Neural cell (in vitro differentiated cells): ENCODE results near the gene BMP2K. TPM values are rescaled to one million over a fixed set of nuclear protein-coding genes. Genes with fewer than 3 reads are reported as not detected.

Source experiments
- H2AFZ ChIP-seq: fragments of 200-600, 300-800 bp; sonication (generic), shearing (Covaris generic); 2 replicates; pipeline ENCODE4 v1.6.0; 2014; ENCODE audit warnings: low read depth, mild to moderate bottlenecking, antibody characterized with exemption, low read length, moderate library complexity
- H3F3A ChIP-seq: fragments of 200-600 bp; shearing (Covaris generic); 2 replicates; pipeline ENCODE4 v1.6.1; 2016; ENCODE audit warnings: mild to moderate bottlenecking, moderate library complexity, mixed read lengths, antibody characterized with exemption, low read length; ENCODE audit not compliant: insufficient read depth, poor library complexity, severe bottlenecking
- H3K27ac ChIP-seq: fragments of 200-600, 300-800 bp; sonication (generic), shearing (Covaris generic); 2 replicates; pipeline ENCODE4 v1.5.1; 2014; ENCODE audit warnings: mild to moderate bottlenecking, low read length, moderate library complexity
- H3K27me3 ChIP-seq: fragments of 300-800, 200-600 bp; sonication (generic), shearing (Covaris generic); 2 replicates; pipeline ENCODE4 v1.6.0; 2014; ENCODE audit warnings: mild to moderate bottlenecking, low read depth, low read length, moderate library complexity; ENCODE audit not compliant: insufficient read depth
- H3K36me3 ChIP-seq: fragments of 300-800, 200-600 bp; sonication (generic), shearing (Covaris generic); 2 replicates; pipeline ENCODE4 v1.5.1; 2014; ENCODE audit warnings: mild to moderate bottlenecking, antibody characterized with exemption, low read length, moderate library complexity; ENCODE audit not compliant: insufficient read depth
- H3K4me2 ChIP-seq: fragments of 300-800, 200-600 bp; sonication (generic), shearing (Covaris generic); 2 replicates; pipeline ENCODE4 v1.6.0; 2014; ENCODE audit warnings: mild to moderate bottlenecking, low read length
- H3K4me3 ChIP-seq: fragments of 300-800, 200-600 bp; sonication (generic), shearing (Covaris generic); 2 replicates; pipeline ENCODE4 v1.5.1; 2014; ENCODE audit warnings: mild to moderate bottlenecking, low read length, moderate library complexity
- H3K79me2 ChIP-seq: fragments of 200-600 bp; shearing (Covaris generic); replicated peaks from 2 replicates; pipeline ENCODE4 v1.6.0; 2014; ENCODE audit warnings: mild to moderate bottlenecking, low read length, moderate library complexity; ENCODE audit not compliant: insufficient read depth
- H3K9ac ChIP-seq: fragments of 300-800, 200-600 bp; sonication (generic), shearing (Covaris generic); 2 replicates; pipeline ENCODE4 v1.6.1; 2016; ENCODE audit warnings: mild to moderate bottlenecking, low read length, mixed read lengths
- H3K9me2 ChIP-seq: fragments of 200-600 bp; shearing (Covaris generic); 2 replicates; pipeline ENCODE4 v1.6.1; 2016; ENCODE audit warnings: mild to moderate bottlenecking, low read length, mixed read lengths; ENCODE audit not compliant: insufficient read depth
- H3K9me3 ChIP-seq: fragments of 200-600, 300-800 bp; sonication (generic), shearing (Covaris generic); 2 replicates; pipeline ENCODE4 v1.6.1; 2016; ENCODE audit warnings: mild to moderate bottlenecking, mixed run types, low read length, moderate library complexity, mixed read lengths
- H4K20me1 ChIP-seq: fragments of 200-600 bp; shearing (Covaris generic); 2 replicates; pipeline ENCODE4 v1.6.1; 2016; ENCODE audit warnings: mild to moderate bottlenecking, mixed run types; ENCODE audit not compliant: insufficient read depth
- CTCF ChIP-seq: fragments of 450-650 bp; IDR thresholded peaks from 2 replicates; pipeline ENCODE4 v1.5.1; 2014; ENCODE audit warnings: antibody characterized with exemption, mild to moderate bottlenecking, moderate library complexity; ENCODE audit not compliant: poor library complexity, severe bottlenecking
- EP300 ChIP-seq: fragments of 450-650 bp; conservative IDR thresholded peaks from 2 replicates; pipeline ENCODE4 v1.6.1; 2014; ENCODE audit warnings: antibody characterized with exemption, mild to moderate bottlenecking, moderate library complexity; ENCODE audit not compliant: poor library complexity, severe bottlenecking
- EZH2 ChIP-seq: fragments of 200-600, 300-800 bp; shearing (Covaris generic), sonication (generic); IDR thresholded peaks from 2 replicates; pipeline ENCODE4 v1.6.1; 2014; ENCODE audit warnings: antibody characterized with exemption, low read length, borderline replicate concordance, mild to moderate bottlenecking; ENCODE audit not compliant: insufficient read depth, poor library complexity, severe bottlenecking
- MXI1 ChIP-seq: fragments of 450-650 bp; conservative IDR thresholded peaks from 2 replicates; pipeline ENCODE4 v1.6.1; 2014; ENCODE audit warnings: antibody characterized with exemption, mild to moderate bottlenecking; ENCODE audit not compliant: poor library complexity, severe bottlenecking
- POLR2AphosphoS5 ChIP-seq: IDR thresholded peaks from 2 replicates; pipeline ENCODE4 v1.6.1; 2012
- RAD21 ChIP-seq: fragments of 450-650 bp; conservative IDR thresholded peaks from 2 replicates; pipeline ENCODE4 v1.6.1; 2014; ENCODE audit warnings: antibody characterized with exemption, mild to moderate bottlenecking, moderate library complexity
- SMC3 ChIP-seq: fragments of 450-650 bp; conservative IDR thresholded peaks from 2 replicates; pipeline ENCODE4 v1.6.1; 2014; ENCODE audit warnings: antibody characterized with exemption, mild to moderate bottlenecking, moderate library complexity; ENCODE audit not compliant: poor library complexity
- TAF1 ChIP-seq: IDR thresholded peaks from 2 replicates; pipeline ENCODE4 v1.6.1; 2012; ENCODE audit warnings: low read depth
- polyA plus RNA-seq: library from polyadenylated mRNA; depleted of rRNA; stranded (reverse); fragments of >200 nt; gene quantifications from 2 replicates; pipeline ENCODE4 v1.2.3, GENCODE V29; 2014
- TF ChIP-seq, protein P1 (sequence below): IDR thresholded peaks from 2 replicates; pipeline ENCODE4 v1.6.1; 2012; ENCODE audit warnings: borderline replicate concordance

Gene BMP2K
- polyA plus RNA-seq, 1 donor from 2014 or later, result 14.7 TPM

DNA sequence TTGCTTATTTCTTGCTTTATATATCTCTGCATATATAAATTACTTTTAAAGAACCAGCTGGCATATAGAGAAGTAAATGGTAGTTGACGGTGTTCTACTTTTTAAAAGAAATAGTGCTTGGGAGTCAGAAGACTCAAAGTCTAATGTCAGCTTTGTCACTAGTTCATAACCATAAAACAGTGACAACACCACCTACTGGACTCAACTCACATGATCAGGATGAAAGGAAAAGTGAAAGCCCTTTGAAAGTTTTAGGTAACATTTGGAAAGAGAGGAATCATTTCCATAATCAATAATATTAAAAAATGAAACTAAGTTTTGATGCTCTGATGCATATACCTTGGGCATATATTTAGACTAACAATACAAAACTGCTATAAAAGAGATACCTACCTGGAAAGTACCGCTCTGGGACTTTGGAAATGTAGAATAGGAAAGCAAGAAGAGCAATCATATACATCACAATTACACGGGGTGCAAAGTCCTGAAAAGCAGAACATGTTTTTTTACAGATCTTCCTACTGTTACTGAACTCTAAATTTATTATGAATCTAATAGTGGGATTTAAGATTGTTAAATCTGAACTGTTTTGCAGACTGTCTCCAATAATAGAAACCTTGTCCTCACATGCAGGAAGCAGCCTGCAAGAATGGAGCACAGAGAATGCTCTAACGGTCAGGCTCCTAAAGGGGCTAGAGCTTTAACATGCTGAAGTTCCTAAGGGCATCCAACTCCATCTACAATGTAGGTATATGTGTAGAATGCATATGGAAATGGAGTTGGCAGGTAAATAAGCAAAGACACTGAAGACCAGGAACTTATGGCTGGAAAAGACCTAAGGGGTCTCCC, 147.5 kb downstream of the BMP2K start:
- no peak overlapping the region for H3K4me3 ChIP-seq
- H2AFZ ChIP-seq, result no peak overlapping the region
- H3K27ac ChIP-seq, result no peak overlapping the region
- no peaks in the 10 kb centered on the region for H3F3A ChIP-seq
- peaks cover 12% of the 10 kb centered on the region for H3K36me3 ChIP-seq
- H3K9ac ChIP-seq, result no peak overlapping the region
- no peaks in the 10 kb centered on the region for H3K9me2 ChIP-seq
- H3K27me3 ChIP-seq, result no peaks in the 10 kb centered on the region
- no peaks in the 10 kb centered on the region for H3K79me2 ChIP-seq
- no peaks in the 10 kb centered on the region for H3K9me3 ChIP-seq
- no peaks in the 10 kb centered on the region for H4K20me1 ChIP-seq
- no peak overlapping the region for H3K4me2 ChIP-seq
- TF ChIP-seq TAF1 (no peak), POLR2AphosphoS5 (no peak), SMC3 (no peak)
- TF ChIP-seq, protein P1, sequence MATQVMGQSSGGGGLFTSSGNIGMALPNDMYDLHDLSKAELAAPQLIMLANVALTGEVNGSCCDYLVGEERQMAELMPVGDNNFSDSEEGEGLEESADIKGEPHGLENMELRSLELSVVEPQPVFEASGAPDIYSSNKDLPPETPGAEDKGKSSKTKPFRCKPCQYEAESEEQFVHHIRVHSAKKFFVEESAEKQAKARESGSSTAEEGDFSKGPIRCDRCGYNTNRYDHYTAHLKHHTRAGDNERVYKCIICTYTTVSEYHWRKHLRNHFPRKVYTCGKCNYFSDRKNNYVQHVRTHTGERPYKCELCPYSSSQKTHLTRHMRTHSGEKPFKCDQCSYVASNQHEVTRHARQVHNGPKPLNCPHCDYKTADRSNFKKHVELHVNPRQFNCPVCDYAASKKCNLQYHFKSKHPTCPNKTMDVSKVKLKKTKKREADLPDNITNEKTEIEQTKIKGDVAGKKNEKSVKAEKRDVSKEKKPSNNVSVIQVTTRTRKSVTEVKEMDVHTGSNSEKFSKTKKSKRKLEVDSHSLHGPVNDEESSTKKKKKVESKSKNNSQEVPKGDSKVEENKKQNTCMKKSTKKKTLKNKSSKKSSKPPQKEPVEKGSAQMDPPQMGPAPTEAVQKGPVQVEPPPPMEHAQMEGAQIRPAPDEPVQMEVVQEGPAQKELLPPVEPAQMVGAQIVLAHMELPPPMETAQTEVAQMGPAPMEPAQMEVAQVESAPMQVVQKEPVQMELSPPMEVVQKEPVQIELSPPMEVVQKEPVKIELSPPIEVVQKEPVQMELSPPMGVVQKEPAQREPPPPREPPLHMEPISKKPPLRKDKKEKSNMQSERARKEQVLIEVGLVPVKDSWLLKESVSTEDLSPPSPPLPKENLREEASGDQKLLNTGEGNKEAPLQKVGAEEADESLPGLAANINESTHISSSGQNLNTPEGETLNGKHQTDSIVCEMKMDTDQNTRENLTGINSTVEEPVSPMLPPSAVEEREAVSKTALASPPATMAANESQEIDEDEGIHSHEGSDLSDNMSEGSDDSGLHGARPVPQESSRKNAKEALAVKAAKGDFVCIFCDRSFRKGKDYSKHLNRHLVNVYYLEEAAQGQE, result no peak

DNA sequence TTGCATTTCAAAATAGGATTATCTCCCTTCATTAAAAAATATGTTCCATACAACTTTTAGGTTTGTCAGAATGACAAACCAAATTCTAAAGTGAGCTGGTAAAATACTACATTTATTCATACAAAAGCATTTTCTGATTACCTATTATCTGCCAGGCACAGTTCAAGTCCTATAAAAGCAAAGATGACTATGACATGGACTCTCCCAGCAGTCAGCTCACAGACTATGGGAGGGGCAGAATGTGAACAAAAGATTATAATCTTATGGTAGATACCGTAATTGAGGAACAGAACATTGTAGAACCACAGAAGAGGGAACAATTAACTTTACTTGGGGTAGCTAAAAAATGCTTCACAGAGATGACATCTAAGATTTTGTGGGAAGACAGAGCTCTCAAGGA, 150.7 kb downstream of the BMP2K start:
- H2AFZ ChIP-seq, result no peak overlapping the region
- TF ChIP-seq TAF1 (no peak), MXI1 (no peak), RAD21 (no peak), POLR2AphosphoS5 (no peak), EP300 (no peak), CTCF (no peak), SMC3 (no peak), EZH2 (no peak)
- TF ChIP-seq, protein P1, result no peak
- no peaks in the 10 kb centered on the region for H3K79me2 ChIP-seq

More for the DNA sequence above, 150.7 kb downstream of the BMP2K start:
- Histone ChIP-seq H3K9me3 (no peaks in the 10 kb centered on the region), H3K27ac (no peak overlapping the region), H3K4me3 (no peak overlapping the region), H3K36me3 (peaks cover 21% of the 10 kb centered on the region), H3K9me2 (no peaks in the 10 kb centered on the region), H3K27me3 (no peaks in the 10 kb centered on the region), H3F3A (no peaks in the 10 kb centered on the region), H3K9ac (no peak overlapping the region), H3K4me2 (no peak overlapping the region), H4K20me1 (no peaks in the 10 kb centered on the region)
